Thoracic aorta (tissue), 2 donors: ENCODE data around the gene NAV2. TPM values are rescaled to one million over a fixed set of nuclear protein-coding genes. Genes with fewer than 3 reads are reported as not detected.

Experiments
- ATAC-seq: fragments of 150-250 bp; one replicate; pipeline ENCODE4 v1.8.0; 2017; ENCODE audit warnings: low read depth; ENCODE audit not compliant: insufficient number of reproducible peaks, low FRiP score
- DNase-seq: peaks from one replicate; pipeline ENCODE4 v3.0.0-alpha.2; 2020; ENCODE audit warnings: low spot score
- H3K27ac ChIP-seq, 2 donors: fragments of 200-600 bp; sonication (generic); 1 replicate in 1 of 2; 2 replicates in 1 of 2; pipeline ENCODE4 v1.5.1; 2016; ENCODE audit warnings: mild to moderate bottlenecking in 2 of 2, moderate library complexity in 2 of 2
- H3K27me3 ChIP-seq: fragments of 200-600 bp; sonication (generic); replicated peaks from 2 replicates; pipeline ENCODE4 v1.6.0; 2016; ENCODE audit warnings: mild to moderate bottlenecking; ENCODE audit not compliant: insufficient read depth
- H3K36me3 ChIP-seq: fragments of 200-600 bp; sonication (generic); one replicate; pipeline ENCODE4 v1.5.1; 2016
- H3K4me1 ChIP-seq, 2 donors: fragments of 200-600 bp; sonication (generic); 1 replicate in 1 of 2; 2 replicates in 1 of 2; pipeline versions ENCODE4 v1.5.1 to v1.6.0; 2016; ENCODE audit warnings: low read depth in 2 of 2, mild to moderate bottlenecking in 1 of 2; ENCODE audit not compliant: control insufficient read depth in 1 of 2
- H3K4me3 ChIP-seq: fragments of 200-600 bp; sonication (generic); 2 replicates; pipeline ENCODE4 v1.5.1; 2016; ENCODE audit warnings: mild to moderate bottlenecking
- H3K9me3 ChIP-seq: fragments of 200-600 bp; sonication (generic); 2 replicates; pipeline ENCODE4 v1.5.1; 2016
- total RNA-seq, 2 donors: library from RNA; depleted of rRNA; stranded (reverse); fragments of >200 nt; gene quantifications; one replicate each; pipeline versions ENCODE4 v1.1.0 to v1.2.3, GENCODE V29; 2016
- TF ChIP-seq, protein P1 (sequence below): fragments of 200-600 bp; sonication (generic); IDR thresholded peaks from one replicate; pipeline ENCODE4 v1.5.1; 2019; ENCODE audit warnings: antibody characterized with exemption

Gene NAV2
- total RNA-seq, 2 donors from 2014 or later = 125 to 230 TPM

GRCh38 chr11:19766206-19766605, 53.6 kb downstream of the NAV2 start:
- ATAC-seq = no peak
- H3K9me3 ChIP-seq = no peaks in the 10 kb centered on the region
- DNase-seq = no peak
- peaks cover 74 to 96% of the 10 kb centered on the region in 2 donors for H3K4me1 ChIP-seq
- no peak overlapping the region for H3K4me3 ChIP-seq
- peaks cover 3% of the 10 kb centered on the region for H3K36me3 ChIP-seq
- H3K27me3 ChIP-seq = no peaks in the 10 kb centered on the region
- H3K27ac ChIP-seq = peak overlapping the region in 1 of 2 donors; percentile 30
- TF ChIP-seq, protein P1, sequence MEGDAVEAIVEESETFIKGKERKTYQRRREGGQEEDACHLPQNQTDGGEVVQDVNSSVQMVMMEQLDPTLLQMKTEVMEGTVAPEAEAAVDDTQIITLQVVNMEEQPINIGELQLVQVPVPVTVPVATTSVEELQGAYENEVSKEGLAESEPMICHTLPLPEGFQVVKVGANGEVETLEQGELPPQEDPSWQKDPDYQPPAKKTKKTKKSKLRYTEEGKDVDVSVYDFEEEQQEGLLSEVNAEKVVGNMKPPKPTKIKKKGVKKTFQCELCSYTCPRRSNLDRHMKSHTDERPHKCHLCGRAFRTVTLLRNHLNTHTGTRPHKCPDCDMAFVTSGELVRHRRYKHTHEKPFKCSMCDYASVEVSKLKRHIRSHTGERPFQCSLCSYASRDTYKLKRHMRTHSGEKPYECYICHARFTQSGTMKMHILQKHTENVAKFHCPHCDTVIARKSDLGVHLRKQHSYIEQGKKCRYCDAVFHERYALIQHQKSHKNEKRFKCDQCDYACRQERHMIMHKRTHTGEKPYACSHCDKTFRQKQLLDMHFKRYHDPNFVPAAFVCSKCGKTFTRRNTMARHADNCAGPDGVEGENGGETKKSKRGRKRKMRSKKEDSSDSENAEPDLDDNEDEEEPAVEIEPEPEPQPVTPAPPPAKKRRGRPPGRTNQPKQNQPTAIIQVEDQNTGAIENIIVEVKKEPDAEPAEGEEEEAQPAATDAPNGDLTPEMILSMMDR = no peak

DNA sequence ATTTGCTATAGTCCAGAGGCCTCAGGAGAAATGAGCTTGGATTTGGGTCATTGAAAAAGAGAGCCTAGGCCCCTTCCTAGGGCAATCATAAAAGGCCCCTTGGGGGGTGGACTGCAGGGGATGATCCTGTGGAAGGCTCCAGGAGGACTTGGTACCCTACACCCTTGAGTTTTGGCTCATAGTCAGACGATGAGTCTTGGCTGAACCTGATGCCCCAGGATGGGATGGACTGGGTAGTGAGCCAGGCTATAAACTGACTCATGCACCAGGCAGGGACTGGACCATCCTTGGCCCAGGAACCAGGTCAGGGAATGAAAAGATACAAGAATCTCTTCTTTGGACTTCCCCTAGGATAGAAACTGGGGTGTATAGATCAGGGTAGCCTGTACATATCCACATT, 54.2 kb downstream of the NAV2 start:
- Histone ChIP-seq H3K27ac (no peak overlapping the region), H3K4me3 (no peak overlapping the region), H3K4me1 (peaks cover 74 to 93% of the 10 kb centered on the region in 2 donors), H3K9me3 (no peaks in the 10 kb centered on the region), H3K36me3 (peaks cover 1% of the 10 kb centered on the region), H3K27me3 (no peaks in the 10 kb centered on the region)
- no peak for DNase-seq
- TF ChIP-seq, protein P1 = no peak
- ATAC-seq = no peak

- H3K4me1 ChIP-seq = peaks cover 69 to 90% of the 10 kb centered on the region in 2 donors
- H3K27ac ChIP-seq = no peak overlapping the region
- H3K4me3 ChIP-seq = no peak overlapping the region
- ATAC-seq (no peak), DNase-seq (no peak)
- H3K9me3 ChIP-seq = no peaks in the 10 kb centered on the region
- TF ChIP-seq, protein P1 = no peak
- H3K27me3 ChIP-seq = no peaks in the 10 kb centered on the region
- H3K36me3 ChIP-seq = no peaks in the 10 kb centered on the region
Measured at GRCh38 chr11:19767627-19768151, 55.1 kb downstream of the NAV2 start.

GRCh38 chr11:19768197-19768596, 55.6 kb downstream of the NAV2 start:
- Histone ChIP-seq H3K9me3 (no peaks in the 10 kb centered on the region), H3K4me1 (peaks cover 64 to 90% of the 10 kb centered on the region in 2 donors), H3K27ac (no peak overlapping the region), H3K36me3 (no peaks in the 10 kb centered on the region), H3K27me3 (no peaks in the 10 kb centered on the region), H3K4me3 (no peak overlapping the region)
- ATAC-seq = no peak
- no peak for DNase-seq
- TF ChIP-seq, protein P1 = no peak

DNA sequence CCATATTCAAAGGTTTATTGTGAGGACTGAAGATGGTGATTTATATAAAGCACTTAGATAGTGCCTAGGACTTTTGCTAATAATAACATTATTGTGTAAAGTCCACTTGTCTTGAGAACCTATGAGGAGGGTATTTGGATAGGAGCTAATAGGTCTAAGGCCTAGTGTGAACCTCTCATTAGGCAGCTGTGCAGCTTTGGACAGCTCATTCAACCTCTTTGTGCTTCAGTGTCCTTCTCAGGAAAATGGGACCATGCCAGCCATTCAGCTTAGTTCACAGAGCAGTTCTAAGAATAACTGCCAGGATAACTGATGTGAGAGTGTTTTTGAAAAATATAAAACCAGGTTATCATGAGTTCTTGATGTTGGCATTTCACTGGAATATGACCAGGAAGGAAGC, 56.2 kb downstream of the NAV2 start:
- DNase-seq = no peak
- Histone ChIP-seq H3K27ac (no peak overlapping the region), H3K27me3 (no peaks in the 10 kb centered on the region), H3K36me3 (no peaks in the 10 kb centered on the region), H3K4me3 (no peak overlapping the region), H3K4me1 (peaks cover 58 to 88% of the 10 kb centered on the region in 2 donors), H3K9me3 (no peaks in the 10 kb centered on the region)
- ATAC-seq = no peak
- TF ChIP-seq, protein P1 = no peak
